ENCODE results near the gene CDH5. TPM values are rescaled to one million over a fixed set of nuclear protein-coding genes. Genes with fewer than 3 reads are reported as not detected.
"Not testable (repeated sequence)": the region's sequence is repeated elsewhere in the genome, so short reads cannot be mapped to it uniquely, and the experiment has no call there.

CDH5 gene
- polyA plus RNA-seq, 1 donor, result 76.2 TPM

GRCh38 chr16:66435896-66436295 lies 69.4 kb downstream of the CDH5 start:
- DNase-seq (ENCODE audit: low read depth), result no peak

GRCh38 chr16:66437391-66437945 lies 71.0 kb downstream of the CDH5 start:
- no peak for DNase-seq (ENCODE audit: low read depth)

- DNase-seq (ENCODE audit: low read depth), result no peak
Measured at GRCh38 chr16:66438536-66438935, 72.0 kb downstream of the CDH5 start.

GRCh38 chr16:66439051-66439730 lies 72.7 kb downstream of the CDH5 start:
- no peak for DNase-seq (ENCODE audit: low read depth)

GRCh38 chr16:66440271-66440802 lies 73.8 kb downstream of the CDH5 start:
- DNase-seq (ENCODE audit: low read depth), result no peak

GRCh38 chr16:66440970-66441369 lies 74.5 kb downstream of the CDH5 start:
- DNase-seq (ENCODE audit: low read depth), result no peak

GRCh38 chr16:66441586-66442375 lies 75.3 kb downstream of the CDH5 start:
- DNase-seq (ENCODE audit: low read depth), result no peak

GRCh38 chr16:66442502-66443268 lies 76.2 kb downstream of the CDH5 start:
- no peak for DNase-seq (ENCODE audit: low read depth)

GRCh38 chr16:66443269-66443652 lies 76.8 kb downstream of the CDH5 start:
- no peak for DNase-seq (ENCODE audit: low read depth)

GRCh38 chr16:66444049-66444481 lies 77.6 kb downstream of the CDH5 start:
- DNase-seq (ENCODE audit: low read depth), result no peak

GRCh38 chr16:66446737-66447136 lies 80.2 kb downstream of the CDH5 start:
- no peak for DNase-seq (ENCODE audit: low read depth)

- DNase-seq (ENCODE audit: low read depth), result no peak
Measured at GRCh38 chr16:66447491-66447890, 81.0 kb downstream of the CDH5 start.

GRCh38 chr16:66451548-66451947 lies 85.1 kb downstream of the CDH5 start:
- no peak for DNase-seq (ENCODE audit: low read depth)

GRCh38 chr16:66453230-66453629 lies 86.7 kb downstream of the CDH5 start:
- not testable (repeated sequence) for DNase-seq (ENCODE audit: low read depth)

Other genes with a start within 250 kb of the CDH5 start
- gene BEAN1, start 60.6 kb downstream of the CDH5 start, polyA plus RNA-seq (ENCODE audit: insufficient read length), result 1.6 TPM
- gene TK2, start 183.4 kb downstream of the CDH5 start, polyA plus RNA-seq (ENCODE audit: insufficient read length), result 14.9 TPM
- 26.0 TPM for gene CKLF, start 185.9 kb downstream of the CDH5 start, polyA plus RNA-seq (ENCODE audit: insufficient read length)
- gene CMTM1, start 199.7 kb downstream of the CDH5 start, polyA plus RNA-seq (ENCODE audit: insufficient read length), result 7.3 TPM
- gene CMTM2, start 212.8 kb downstream of the CDH5 start, polyA plus RNA-seq (ENCODE audit: insufficient read length), result 0.30 TPM
- gene CMTM3, start 238.0 kb downstream of the CDH5 start, polyA plus RNA-seq (ENCODE audit: insufficient read length), result 57.2 TPM